ENCODE results near the gene HDAC4.

DNA sequence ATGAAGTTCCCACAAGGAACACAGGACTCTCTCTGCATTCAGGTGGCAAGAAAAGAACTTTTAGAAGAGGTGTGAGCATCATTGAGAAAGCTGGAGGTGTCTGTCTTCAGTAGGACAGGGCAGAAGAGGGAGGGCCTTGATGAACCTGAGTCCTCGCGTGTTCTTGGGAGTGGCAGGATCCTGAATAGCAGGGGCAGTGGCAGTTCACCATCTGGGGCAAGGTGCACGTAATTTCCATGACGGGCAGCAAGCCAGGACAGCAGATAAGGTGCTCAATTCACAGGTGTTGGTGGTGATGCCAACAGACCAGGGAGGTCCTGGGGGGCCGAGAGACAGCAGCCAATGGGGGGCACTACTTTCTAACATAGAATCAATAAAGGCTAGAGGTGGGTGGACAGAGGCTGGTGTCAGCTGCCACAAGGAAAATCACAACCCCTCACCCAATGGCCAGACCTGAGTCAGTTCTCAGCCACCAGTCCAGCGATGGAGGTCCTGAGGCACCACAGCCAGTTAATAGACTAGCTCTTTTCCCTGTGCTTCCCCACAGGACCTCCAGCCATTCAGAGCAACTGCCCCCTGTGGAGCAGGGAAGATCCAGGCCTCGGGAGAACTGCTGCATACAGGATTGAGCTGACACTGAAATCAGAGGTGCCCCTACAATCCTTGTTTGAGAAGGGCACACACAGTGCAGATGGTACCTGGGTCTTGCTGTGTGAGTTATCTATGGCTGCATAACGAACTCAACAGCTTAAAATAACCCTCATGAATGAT lies 10.9 kb upstream of the HDAC4 start:
- TF ChIP-seq, protein P1, sequence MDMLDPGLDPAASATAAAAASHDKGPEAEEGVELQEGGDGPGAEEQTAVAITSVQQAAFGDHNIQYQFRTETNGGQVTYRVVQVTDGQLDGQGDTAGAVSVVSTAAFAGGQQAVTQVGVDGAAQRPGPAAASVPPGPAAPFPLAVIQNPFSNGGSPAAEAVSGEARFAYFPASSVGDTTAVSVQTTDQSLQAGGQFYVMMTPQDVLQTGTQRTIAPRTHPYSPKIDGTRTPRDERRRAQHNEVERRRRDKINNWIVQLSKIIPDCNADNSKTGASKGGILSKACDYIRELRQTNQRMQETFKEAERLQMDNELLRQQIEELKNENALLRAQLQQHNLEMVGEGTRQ (CRISPR knock-in tag; IDR thresholded peaks at IDR 0.05) = no peak
- TF ChIP-seq SOX15 (CRISPR knock-in tag; IDR thresholded peaks at IDR 0.05) (no peak), ZNF416 (CRISPR knock-in tag; IDR thresholded peaks at IDR 0.05) (no peak), JUN (CRISPR knock-in tag; IDR thresholded peaks at IDR 0.05) (no peak), ETV6 (CRISPR knock-in tag; IDR thresholded peaks at IDR 0.05) (no peak), ESRRA (CRISPR knock-in tag; IDR thresholded peaks at IDR 0.05; ENCODE audit: borderline replicate concordance) (no peak), FOXK1 (CRISPR knock-in tag; IDR thresholded peaks at IDR 0.05) (no peak), ZBTB21 (CRISPR knock-in tag; IDR thresholded peaks at IDR 0.05; ENCODE audit: borderline replicate concordance) (no peak), ZNF121 (CRISPR knock-in tag; IDR thresholded peaks at IDR 0.05) (no peak)
- TF ChIP-seq, protein P2, sequence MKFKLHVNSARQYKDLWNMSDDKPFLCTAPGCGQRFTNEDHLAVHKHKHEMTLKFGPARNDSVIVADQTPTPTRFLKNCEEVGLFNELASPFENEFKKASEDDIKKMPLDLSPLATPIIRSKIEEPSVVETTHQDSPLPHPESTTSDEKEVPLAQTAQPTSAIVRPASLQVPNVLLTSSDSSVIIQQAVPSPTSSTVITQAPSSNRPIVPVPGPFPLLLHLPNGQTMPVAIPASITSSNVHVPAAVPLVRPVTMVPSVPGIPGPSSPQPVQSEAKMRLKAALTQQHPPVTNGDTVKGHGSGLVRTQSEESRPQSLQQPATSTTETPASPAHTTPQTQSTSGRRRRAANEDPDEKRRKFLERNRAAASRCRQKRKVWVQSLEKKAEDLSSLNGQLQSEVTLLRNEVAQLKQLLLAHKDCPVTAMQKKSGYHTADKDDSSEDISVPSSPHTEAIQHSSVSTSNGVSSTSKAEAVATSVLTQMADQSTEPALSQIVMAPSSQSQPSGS (CRISPR knock-in tag; IDR thresholded peaks at IDR 0.05; ENCODE audit: borderline replicate concordance, low read depth) = no peak
- TF ChIP-seq, protein P3, sequence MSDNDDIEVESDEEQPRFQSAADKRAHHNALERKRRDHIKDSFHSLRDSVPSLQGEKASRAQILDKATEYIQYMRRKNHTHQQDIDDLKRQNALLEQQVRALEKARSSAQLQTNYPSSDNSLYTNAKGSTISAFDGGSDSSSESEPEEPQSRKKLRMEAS (CRISPR knock-in tag; IDR thresholded peaks at IDR 0.05) = no peak
- TF ChIP-seq, protein P4, sequence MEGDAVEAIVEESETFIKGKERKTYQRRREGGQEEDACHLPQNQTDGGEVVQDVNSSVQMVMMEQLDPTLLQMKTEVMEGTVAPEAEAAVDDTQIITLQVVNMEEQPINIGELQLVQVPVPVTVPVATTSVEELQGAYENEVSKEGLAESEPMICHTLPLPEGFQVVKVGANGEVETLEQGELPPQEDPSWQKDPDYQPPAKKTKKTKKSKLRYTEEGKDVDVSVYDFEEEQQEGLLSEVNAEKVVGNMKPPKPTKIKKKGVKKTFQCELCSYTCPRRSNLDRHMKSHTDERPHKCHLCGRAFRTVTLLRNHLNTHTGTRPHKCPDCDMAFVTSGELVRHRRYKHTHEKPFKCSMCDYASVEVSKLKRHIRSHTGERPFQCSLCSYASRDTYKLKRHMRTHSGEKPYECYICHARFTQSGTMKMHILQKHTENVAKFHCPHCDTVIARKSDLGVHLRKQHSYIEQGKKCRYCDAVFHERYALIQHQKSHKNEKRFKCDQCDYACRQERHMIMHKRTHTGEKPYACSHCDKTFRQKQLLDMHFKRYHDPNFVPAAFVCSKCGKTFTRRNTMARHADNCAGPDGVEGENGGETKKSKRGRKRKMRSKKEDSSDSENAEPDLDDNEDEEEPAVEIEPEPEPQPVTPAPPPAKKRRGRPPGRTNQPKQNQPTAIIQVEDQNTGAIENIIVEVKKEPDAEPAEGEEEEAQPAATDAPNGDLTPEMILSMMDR (IDR thresholded peaks at IDR 0.05) = no peak
- TF ChIP-seq, protein P5, sequence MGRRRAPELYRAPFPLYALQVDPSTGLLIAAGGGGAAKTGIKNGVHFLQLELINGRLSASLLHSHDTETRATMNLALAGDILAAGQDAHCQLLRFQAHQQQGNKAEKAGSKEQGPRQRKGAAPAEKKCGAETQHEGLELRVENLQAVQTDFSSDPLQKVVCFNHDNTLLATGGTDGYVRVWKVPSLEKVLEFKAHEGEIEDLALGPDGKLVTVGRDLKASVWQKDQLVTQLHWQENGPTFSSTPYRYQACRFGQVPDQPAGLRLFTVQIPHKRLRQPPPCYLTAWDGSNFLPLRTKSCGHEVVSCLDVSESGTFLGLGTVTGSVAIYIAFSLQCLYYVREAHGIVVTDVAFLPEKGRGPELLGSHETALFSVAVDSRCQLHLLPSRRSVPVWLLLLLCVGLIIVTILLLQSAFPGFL (CRISPR knock-in tag; IDR thresholded peaks at IDR 0.05; ENCODE audit: borderline replicate concordance) = no peak
- TF ChIP-seq, protein P6, sequence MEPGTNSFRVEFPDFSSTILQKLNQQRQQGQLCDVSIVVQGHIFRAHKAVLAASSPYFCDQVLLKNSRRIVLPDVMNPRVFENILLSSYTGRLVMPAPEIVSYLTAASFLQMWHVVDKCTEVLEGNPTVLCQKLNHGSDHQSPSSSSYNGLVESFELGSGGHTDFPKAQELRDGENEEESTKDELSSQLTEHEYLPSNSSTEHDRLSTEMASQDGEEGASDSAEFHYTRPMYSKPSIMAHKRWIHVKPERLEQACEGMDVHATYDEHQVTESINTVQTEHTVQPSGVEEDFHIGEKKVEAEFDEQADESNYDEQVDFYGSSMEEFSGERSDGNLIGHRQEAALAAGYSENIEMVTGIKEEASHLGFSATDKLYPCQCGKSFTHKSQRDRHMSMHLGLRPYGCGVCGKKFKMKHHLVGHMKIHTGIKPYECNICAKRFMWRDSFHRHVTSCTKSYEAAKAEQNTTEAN (CRISPR knock-in tag; IDR thresholded peaks at IDR 0.05) = no peak

Measured in WTC11 (cell line).